Vagina (tissue), 2 donors: ENCODE data around the gene CTNND2.

ENCODE experiments used
- CTCF ChIP-seq, 3 experiments: fragments of 450-650 bp in 2 of 3; fragments of 200-600 bp in 1 of 3; sonication (generic) in 1 of 3; IDR thresholded peaks; one replicate each; pipeline ENCODE4 v1.5.1; 2017 to 2019; ENCODE audit warnings: antibody characterized with exemption in 3 of 3, mild to moderate bottlenecking in 2 of 3, moderate library complexity in 2 of 3
- POLR2A ChIP-seq, 2 donors: fragments of 450-650 bp; IDR thresholded peaks; one replicate each; pipeline ENCODE4 v1.6.1; 2017; ENCODE audit warnings: antibody characterized with exemption in 2 of 2, mild to moderate bottlenecking in 2 of 2, moderate library complexity in 2 of 2

- TF ChIP-seq CTCF (IDR thresholded peaks at IDR 0.05): no peak
- no peak for TF ChIP-seq POLR2A (IDR thresholded peaks at IDR 0.05)
Observed at GRCh38 chr5:10973316-10973715, 930.9 kb downstream of the CTNND2 start.
